Neutrophil (primary cell): ENCODE data around the gene KIF3C.

ENCODE experiments used
- H3K27ac ChIP-seq: fragments of 200-600 bp; sonication (generic); 2 replicates; pipeline ENCODE4 v1.5.1; 2016; ENCODE audit warnings: mild to moderate bottlenecking, moderate library complexity
- H3K27me3 ChIP-seq: fragments of 200-600 bp; sonication (generic); 2 replicates; pipeline ENCODE4 v1.6.0; 2016; ENCODE audit warnings: mild to moderate bottlenecking
- H3K36me3 ChIP-seq: fragments of 200-600 bp; sonication (generic); 2 replicates; pipeline ENCODE4 v1.5.1; 2017
- H3K4me1 ChIP-seq, 2 experiments: fragments of 200-600 bp in 1 of 2; sonication (generic) in 1 of 2; 1 replicate in 1 of 2; 2 replicates in 1 of 2; pipeline versions ENCODE4 v1.5.1 to v1.6.1; 2013 to 2016; ENCODE audit warnings: low read depth in 1 of 2, low read length in 1 of 2, mild to moderate bottlenecking in 1 of 2, moderate library complexity in 1 of 2; ENCODE audit not compliant: control insufficient read depth in 1 of 2, insufficient read depth in 1 of 2
- H3K4me3 ChIP-seq, 2 experiments: fragments of 200-600 bp in 1 of 2; sonication (generic) in 1 of 2; 1 replicate in 1 of 2; 2 replicates in 1 of 2; pipeline ENCODE4 v1.5.1; 2013 to 2016; ENCODE audit warnings: low read depth in 1 of 2, low read length in 1 of 2, mild to moderate bottlenecking in 1 of 2, moderate library complexity in 1 of 2
- H3K9me3 ChIP-seq: fragments of 200-600 bp; sonication (generic); 2 replicates; pipeline ENCODE4 v1.5.1; 2016
- TF ChIP-seq, protein P1 (sequence below): fragments of 200-600 bp; sonication (generic); IDR thresholded peaks from 2 replicates; pipeline ENCODE4 v1.5.1; 2016; ENCODE audit warnings: antibody characterized with exemption

KIF3C gene

DNA sequence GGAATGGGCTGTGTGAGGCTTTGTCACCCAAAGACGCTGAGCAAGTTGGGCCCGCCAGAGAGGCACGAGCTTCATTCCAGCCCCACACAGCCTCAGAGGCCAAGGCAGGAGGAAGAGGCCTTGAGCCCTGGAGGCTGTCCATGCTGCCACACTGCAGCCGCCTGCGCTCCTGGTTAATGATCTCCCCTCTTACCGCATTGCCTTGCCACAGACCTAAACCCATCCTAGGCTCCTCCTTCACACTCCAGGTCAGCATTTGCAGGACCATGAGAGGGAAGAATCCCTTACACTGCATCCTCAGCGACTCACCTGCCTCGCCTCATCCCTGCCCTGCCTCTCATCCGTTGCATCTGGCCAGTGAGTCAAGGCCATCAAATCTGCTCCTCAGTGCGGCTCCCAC lies 24.6 kb downstream of the KIF3C start:
- TF ChIP-seq, protein P1, sequence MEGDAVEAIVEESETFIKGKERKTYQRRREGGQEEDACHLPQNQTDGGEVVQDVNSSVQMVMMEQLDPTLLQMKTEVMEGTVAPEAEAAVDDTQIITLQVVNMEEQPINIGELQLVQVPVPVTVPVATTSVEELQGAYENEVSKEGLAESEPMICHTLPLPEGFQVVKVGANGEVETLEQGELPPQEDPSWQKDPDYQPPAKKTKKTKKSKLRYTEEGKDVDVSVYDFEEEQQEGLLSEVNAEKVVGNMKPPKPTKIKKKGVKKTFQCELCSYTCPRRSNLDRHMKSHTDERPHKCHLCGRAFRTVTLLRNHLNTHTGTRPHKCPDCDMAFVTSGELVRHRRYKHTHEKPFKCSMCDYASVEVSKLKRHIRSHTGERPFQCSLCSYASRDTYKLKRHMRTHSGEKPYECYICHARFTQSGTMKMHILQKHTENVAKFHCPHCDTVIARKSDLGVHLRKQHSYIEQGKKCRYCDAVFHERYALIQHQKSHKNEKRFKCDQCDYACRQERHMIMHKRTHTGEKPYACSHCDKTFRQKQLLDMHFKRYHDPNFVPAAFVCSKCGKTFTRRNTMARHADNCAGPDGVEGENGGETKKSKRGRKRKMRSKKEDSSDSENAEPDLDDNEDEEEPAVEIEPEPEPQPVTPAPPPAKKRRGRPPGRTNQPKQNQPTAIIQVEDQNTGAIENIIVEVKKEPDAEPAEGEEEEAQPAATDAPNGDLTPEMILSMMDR: no peak
- no peaks in the 10 kb centered on the region for H3K27me3 ChIP-seq
- H3K4me3 ChIP-seq: no peak overlapping the region
- H3K36me3 ChIP-seq: peaks cover 44% of the 10 kb centered on the region
- no peaks in the 10 kb centered on the region for H3K9me3 ChIP-seq
- no peak overlapping the region for H3K27ac ChIP-seq
- H3K4me1 ChIP-seq: peaks cover 28 to 29% of the 10 kb centered on the region in 2 experiments

- H3K4me3 ChIP-seq: no peak overlapping the region
- no peak overlapping the region for H3K27ac ChIP-seq
- H3K36me3 ChIP-seq: peaks cover 56% of the 10 kb centered on the region
- peaks cover 16 to 17% of the 10 kb centered on the region in 2 experiments for H3K4me1 ChIP-seq
- H3K27me3 ChIP-seq: no peaks in the 10 kb centered on the region
- TF ChIP-seq, protein P1: no peak
- H3K9me3 ChIP-seq: no peaks in the 10 kb centered on the region
These were observed 26.3 kb downstream of the KIF3C start for GRCh38 chr2:25955869-25956535.

GRCh38 chr2:25955036-25955435 lies 27.3 kb downstream of the KIF3C start:
- no peaks in the 10 kb centered on the region for H3K27me3 ChIP-seq
- H3K27ac ChIP-seq: no peak overlapping the region
- H3K9me3 ChIP-seq: no peaks in the 10 kb centered on the region
- peaks cover 56% of the 10 kb centered on the region for H3K36me3 ChIP-seq
- peaks cover 7 to 9% of the 10 kb centered on the region in 2 experiments for H3K4me1 ChIP-seq
- no peak overlapping the region for H3K4me3 ChIP-seq
- TF ChIP-seq, protein P1: no peak

- Histone ChIP-seq H3K36me3 (peaks cover 56% of the 10 kb centered on the region), H3K4me3 (no peak overlapping the region), H3K9me3 (no peaks in the 10 kb centered on the region), H3K27me3 (no peaks in the 10 kb centered on the region), H3K27ac (no peak overlapping the region), H3K4me1 (peaks cover 3 to 6% of the 10 kb centered on the region in 2 experiments)
- TF ChIP-seq, protein P1: no peak
These were observed 28.0 kb downstream of the KIF3C start for GRCh38 chr2:25954199-25954752.

DNA sequence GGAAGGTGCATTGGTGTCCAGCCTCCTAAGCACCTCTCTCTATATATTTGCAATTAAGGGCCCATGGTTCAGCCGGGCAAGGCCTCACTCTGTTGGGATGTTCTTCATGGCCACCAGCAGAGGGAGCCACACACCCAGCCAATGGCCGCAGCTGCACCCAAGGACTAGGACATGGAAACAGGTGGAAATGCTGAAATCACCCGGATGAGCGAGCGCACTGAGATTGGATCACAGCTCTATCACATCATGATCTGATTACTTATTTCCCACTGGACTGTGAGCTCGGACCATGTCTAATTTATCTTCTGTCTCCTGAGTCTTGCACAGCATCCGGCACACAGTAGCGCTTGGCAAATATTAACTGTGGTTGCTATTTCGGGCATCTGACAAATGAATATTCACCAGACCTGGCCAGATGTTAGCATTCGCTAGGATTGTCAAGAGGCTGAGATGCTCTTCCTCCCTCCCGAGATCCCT lies 31.2 kb downstream of the KIF3C start:
- Histone ChIP-seq H3K36me3 (peaks cover 54% of the 10 kb centered on the region), H3K4me3 (no peak overlapping the region), H3K9me3 (no peaks in the 10 kb centered on the region), H3K27me3 (no peaks in the 10 kb centered on the region), H3K27ac (no peak overlapping the region), H3K4me1 (peaks cover 3 to 6% of the 10 kb centered on the region in 2 experiments)
- TF ChIP-seq, protein P1: peak; percentile 89
